GM12891 (cell line): Measurements from ENCODE around the gene ATP1A2.

Experiments used
- PAX5 ChIP-seq: IDR thresholded peaks from 2 replicates; pipeline ENCODE4 v1.6.1; 2011; ENCODE audit warnings: low read length, moderate library complexity, mild to moderate bottlenecking; ENCODE audit not compliant: insufficient read depth, severe bottlenecking
- POLR2A ChIP-seq: IDR thresholded peaks from 2 replicates; pipeline ENCODE4 v1.6.1; 2011; ENCODE audit warnings: low read depth, low read length, control low read depth
- POLR2AphosphoS5 ChIP-seq: IDR thresholded peaks from 2 replicates; pipeline ENCODE4 v1.6.1; 2011; ENCODE audit warnings: low read depth, low read length, control low read depth
- TAF1 ChIP-seq: IDR thresholded peaks from 2 replicates; pipeline ENCODE4 v1.6.1; 2011; ENCODE audit warnings: low read depth, low read length, control low read depth

GRCh38 chr1:160149716-160150115, 34.2 kb downstream of the ATP1A2 start:
- TF ChIP-seq POLR2A: no peak
- no peak for TF ChIP-seq TAF1
- TF ChIP-seq POLR2AphosphoS5: no peak
- no peak for TF ChIP-seq PAX5
